Suprapubic skin (tissue), 4 donors: ENCODE results near the gene CDC7.

Experiments
- CTCF ChIP-seq, 2 donors: fragments of 200-600 bp in 1 of 2; fragments of 450-650 bp in 1 of 2; sonication (generic) in 1 of 2; IDR thresholded peaks; one replicate each; pipeline ENCODE4 v1.5.1; 2016 to 2019; ENCODE audit warnings: antibody characterized with exemption in 2 of 2, mild to moderate bottlenecking in 1 of 2, moderate library complexity in 1 of 2
- EP300 ChIP-seq: sonication (generic); formaldehyde crosslinking; IDR thresholded peaks from one replicate; pipeline ENCODE4 v1.6.1; 2017; ENCODE audit warnings: antibody characterized with exemption
- POLR2A ChIP-seq, 2 donors: fragments of 450-650 bp; IDR thresholded peaks; one replicate each; pipeline ENCODE4 v1.6.1; 2017; ENCODE audit warnings: antibody characterized with exemption in 2 of 2, mild to moderate bottlenecking in 2 of 2, moderate library complexity in 2 of 2
- POLR2AphosphoS5 ChIP-seq, 3 donors: sonication (generic); formaldehyde crosslinking; IDR thresholded peaks; one replicate each; pipeline ENCODE4 v1.6.1; 2017; ENCODE audit warnings: antibody characterized with exemption in 3 of 3

- TF ChIP-seq CTCF (IDR thresholded peaks at IDR 0.05): no peak
- no peak for TF ChIP-seq POLR2A (IDR thresholded peaks at IDR 0.05)
- no peak for TF ChIP-seq POLR2AphosphoS5 (IDR thresholded peaks at IDR 0.05)
- TF ChIP-seq EP300: no peak
Observed at GRCh38 chr1:91556556-91556955, 55.9 kb downstream of the CDC7 start.
